Caco-2 (cell line): ENCODE data around the gene ARHGAP18. TPM values are rescaled to one million over a fixed set of nuclear protein-coding genes. Genes with fewer than 3 reads are reported as not detected.

Experiments
- BruUV-seq: library from RNA; stranded (reverse); fragments of 400-500 nt; replicated peaks from 2 replicates; lab custom pipeline; 2021; lab: Mats Ljungman, UMichigan
- CTCF ChIA-PET: fragments of 300-600 bp; sonication (Branson Sonifier 250); formaldehyde crosslinking; loops from one replicate; lab custom pipeline; 2022; ENCODE audit warnings: antibody characterized with exemption; lab: Charles Lee
- POLR2A ChIA-PET: fragments of 300-600 bp; sonication (Branson Sonifier 250); formaldehyde crosslinking; loops from one replicate; lab custom pipeline; 2022; ENCODE audit warnings: antibody characterized with exemption; lab: Charles Lee
- DNase-seq, 2 experiments: peaks; one replicate each; pipeline versions ENCODE4 v3.0.0 to v3.0.0-alpha.2; 2020 to 2022
- H3K27me3 ChIP-seq: replicated peaks from 2 replicates; pipeline ENCODE4 v1.6.0; 2011; ENCODE audit warnings: low read length; ENCODE audit not compliant: control insufficient read depth, insufficient read depth
- H3K36me3 ChIP-seq: 2 replicates; pipeline ENCODE4 v1.5.1; 2011; ENCODE audit warnings: low read length; ENCODE audit not compliant: control insufficient read depth, insufficient read depth
- H3K4me1 ChIP-seq: fragments of 250-450 bp; sonication (Bioruptor Pico); 2 replicates; pipeline ENCODE4 v1.5.1; 2020; ENCODE audit warnings: mild to moderate bottlenecking
- H3K4me3 ChIP-seq: 2 replicates; pipeline ENCODE4 v1.5.1; 2011; ENCODE audit warnings: low read depth, mild to moderate bottlenecking, control low read depth, low read length
- H3K9me3 ChIP-seq: fragments of 250-450 bp; sonication (Bioruptor Pico); 2 replicates; pipeline ENCODE4 v1.5.1; 2020; ENCODE audit warnings: mild to moderate bottlenecking, moderate library complexity
- H3K27ac Mint-ChIP-seq: one replicate; pipeline ENCODE4 v1.8.0; 2022; ENCODE audit warnings: mixed read lengths; ENCODE audit not compliant: unreplicated experiment
- H3K27me3 Mint-ChIP-seq: one replicate; pipeline ENCODE4 v1.8.0; 2022; ENCODE audit warnings: mixed read lengths; ENCODE audit not compliant: insufficient read depth, unreplicated experiment
- H3K36me3 Mint-ChIP-seq: one replicate; pipeline ENCODE4 v1.8.0; 2022; ENCODE audit warnings: mild to moderate bottlenecking, mixed read lengths; ENCODE audit not compliant: insufficient read depth, unreplicated experiment
- H3K4me1 Mint-ChIP-seq: one replicate; pipeline ENCODE4 v1.8.0; 2022; ENCODE audit warnings: low read depth, mixed read lengths; ENCODE audit not compliant: unreplicated experiment
- H3K4me3 Mint-ChIP-seq: one replicate; pipeline ENCODE4 v1.8.0; 2022; ENCODE audit warnings: mild to moderate bottlenecking, moderate library complexity, mixed read lengths; ENCODE audit not compliant: unreplicated experiment
- H3K9me3 Mint-ChIP-seq: one replicate; pipeline ENCODE4 v1.8.0; 2022; ENCODE audit warnings: mixed read lengths; ENCODE audit not compliant: unreplicated experiment
- intact Hi-C: fragments of 100-400 bp; cut with micrococcal nuclease; formaldehyde crosslinking; loops from one replicate; pipeline ENCODE4 v1.10.0; 2022; ENCODE audit not compliant: unreplicated experiment
- total RNA-seq: library from RNA; stranded (reverse); gene quantifications from 2 replicates; pipeline ENCODE4 v1.2.3, GENCODE V29; 2022
- TF ChIP-seq, protein P1 (sequence below), 2 experiments: fragments of 200-600 bp in 1 of 2; IDR thresholded peaks; 1 replicate in 1 of 2; 2 replicates in 1 of 2; pipeline versions ENCODE4 v1.5.1 to v1.8.0; 2011 to 2022; ENCODE audit warnings: antibody characterized with exemption in 1 of 2, control low read depth in 1 of 2, inconsistent platforms in 1 of 2, low read depth in 1 of 2, low read length in 1 of 2, mild to moderate bottlenecking in 1 of 2, moderate library complexity in 1 of 2; ENCODE audit not compliant: insufficient read depth in 1 of 2, severe bottlenecking in 1 of 2, unreplicated experiment in 1 of 2

ARHGAP18 gene
- total RNA-seq, 1 experiment from 2014 or later, result 15.0 TPM

DNA sequence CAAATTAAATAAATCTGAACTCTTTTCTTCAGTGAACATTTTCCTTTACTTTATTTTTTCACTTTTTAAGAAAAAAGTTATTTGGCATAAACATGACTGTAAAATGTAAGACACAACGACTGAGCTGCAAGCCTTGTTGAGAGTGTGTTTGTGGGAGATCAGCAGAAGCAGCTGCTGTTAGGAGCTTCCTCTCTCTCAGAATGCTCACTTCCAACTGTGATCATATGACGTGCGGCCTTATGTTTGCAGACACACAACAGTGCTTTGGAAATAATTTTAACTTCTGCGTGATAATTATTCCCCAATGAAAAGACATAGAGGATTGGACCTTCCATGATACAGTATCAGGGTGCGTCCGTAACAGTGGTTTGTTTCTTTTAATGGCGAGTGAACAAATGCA, 104.0 kb downstream of the ARHGAP18 start:
- H3K27me3 ChIP-seq, result no peaks in the 10 kb centered on the region
- H3K27me3 Mint-ChIP-seq, result no peaks in the 10 kb centered on the region
- TF ChIP-seq, protein P1, sequence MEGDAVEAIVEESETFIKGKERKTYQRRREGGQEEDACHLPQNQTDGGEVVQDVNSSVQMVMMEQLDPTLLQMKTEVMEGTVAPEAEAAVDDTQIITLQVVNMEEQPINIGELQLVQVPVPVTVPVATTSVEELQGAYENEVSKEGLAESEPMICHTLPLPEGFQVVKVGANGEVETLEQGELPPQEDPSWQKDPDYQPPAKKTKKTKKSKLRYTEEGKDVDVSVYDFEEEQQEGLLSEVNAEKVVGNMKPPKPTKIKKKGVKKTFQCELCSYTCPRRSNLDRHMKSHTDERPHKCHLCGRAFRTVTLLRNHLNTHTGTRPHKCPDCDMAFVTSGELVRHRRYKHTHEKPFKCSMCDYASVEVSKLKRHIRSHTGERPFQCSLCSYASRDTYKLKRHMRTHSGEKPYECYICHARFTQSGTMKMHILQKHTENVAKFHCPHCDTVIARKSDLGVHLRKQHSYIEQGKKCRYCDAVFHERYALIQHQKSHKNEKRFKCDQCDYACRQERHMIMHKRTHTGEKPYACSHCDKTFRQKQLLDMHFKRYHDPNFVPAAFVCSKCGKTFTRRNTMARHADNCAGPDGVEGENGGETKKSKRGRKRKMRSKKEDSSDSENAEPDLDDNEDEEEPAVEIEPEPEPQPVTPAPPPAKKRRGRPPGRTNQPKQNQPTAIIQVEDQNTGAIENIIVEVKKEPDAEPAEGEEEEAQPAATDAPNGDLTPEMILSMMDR (IDR thresholded peaks at IDR 0.05; ENCODE audit: insufficient read depth in 1 of 2, low read depth in 1 of 2, low read length in 1 of 2, severe bottlenecking in 1 of 2, unreplicated experiment in 1 of 2), result no peak

DNA sequence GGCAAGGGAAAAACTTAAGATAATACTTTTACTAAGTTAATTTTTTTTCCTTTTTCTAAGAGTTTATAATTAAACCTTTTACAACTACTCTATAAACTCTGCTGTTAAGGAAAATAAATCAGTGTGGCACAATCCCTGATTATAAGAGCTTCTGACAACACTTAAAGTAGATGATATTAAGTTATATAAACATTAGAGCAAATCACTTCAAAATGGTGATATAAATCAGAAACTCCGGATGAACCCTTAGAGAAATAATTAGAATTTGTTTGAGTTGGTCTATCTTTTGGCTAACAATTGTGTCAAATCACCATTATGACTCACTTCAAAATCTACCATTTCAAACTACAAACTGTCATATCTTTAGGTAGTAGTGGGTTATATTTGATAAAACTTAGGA, 104.9 kb downstream of the ARHGAP18 start:
- H3K9me3 Mint-ChIP-seq, result no peaks in the 10 kb centered on the region
- ChIA-PET CTCF (no interaction called here), POLR2A (no interaction called here)
- Histone ChIP-seq H3K9me3 (no peaks in the 10 kb centered on the region), H3K36me3 (peaks cover 3% of the 10 kb centered on the region), H3K4me1 (no peaks in the 10 kb centered on the region), H3K4me3 (no peak overlapping the region), H3K27me3 (no peaks in the 10 kb centered on the region)
- H3K27ac Mint-ChIP-seq, result no peak overlapping the region
- intact Hi-C loops, result no loop called here
- BruUV-seq, result no TSS peak
- H3K4me1 Mint-ChIP-seq, result peaks cover 7% of the 10 kb centered on the region
- peaks cover 11% of the 10 kb centered on the region for H3K36me3 Mint-ChIP-seq
- TF ChIP-seq, protein P1 (IDR thresholded peaks at IDR 0.05; ENCODE audit: insufficient read depth in 1 of 2, low read depth in 1 of 2, low read length in 1 of 2, severe bottlenecking in 1 of 2, unreplicated experiment in 1 of 2), result no peak
- no peak overlapping the region for H3K4me3 Mint-ChIP-seq
- no peaks in the 10 kb centered on the region for H3K27me3 Mint-ChIP-seq
- no peak for DNase-seq

More for the DNA sequence above, 104.0 kb downstream of the ARHGAP18 start:
- Mint-ChIP-seq H3K27ac (no peak overlapping the region), H3K9me3 (no peaks in the 10 kb centered on the region), H3K4me1 (peaks cover 7% of the 10 kb centered on the region), H3K36me3 (peaks cover 11% of the 10 kb centered on the region), H3K4me3 (no peak overlapping the region)
- Histone ChIP-seq H3K4me3 (no peak overlapping the region), H3K4me1 (no peaks in the 10 kb centered on the region), H3K9me3 (no peaks in the 10 kb centered on the region), H3K36me3 (peaks cover 2% of the 10 kb centered on the region)
- CTCF ChIA-PET, result interaction anchor here (0.6 kb wide), 1 partner anchor 101 kb away, joined by 8 read pairs; no protein-coding TSS in a partner anchor
- POLR2A ChIA-PET, result no interaction called here
- intact Hi-C loops, result no loop called here
- DNase-seq, result no peak
- no TSS peak for BruUV-seq

DNA sequence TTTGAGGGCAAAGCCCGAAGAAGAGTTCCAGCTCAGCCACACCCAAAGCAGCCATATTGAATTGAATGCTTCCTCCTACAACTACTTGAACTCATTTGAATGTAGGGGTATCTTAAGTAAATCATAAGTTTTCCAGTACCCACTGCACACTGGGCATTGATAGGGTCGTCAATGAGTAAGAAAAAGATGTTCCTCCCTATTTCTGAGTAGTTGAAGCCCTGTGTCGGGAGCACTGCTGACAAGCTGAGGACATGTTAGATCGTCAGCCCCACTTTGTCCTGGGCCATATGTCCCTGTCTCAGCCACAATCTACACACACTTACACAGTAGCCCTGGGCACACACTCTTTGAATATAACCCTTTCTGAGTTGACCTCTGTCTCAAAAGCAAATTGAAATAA, 105.7 kb downstream of the ARHGAP18 start:
- no peaks in the 10 kb centered on the region for H3K9me3 ChIP-seq
- H3K27me3 ChIP-seq, result no peaks in the 10 kb centered on the region
- Mint-ChIP-seq H3K9me3 (no peaks in the 10 kb centered on the region), H3K4me3 (no peak overlapping the region), H3K27me3 (no peaks in the 10 kb centered on the region), H3K4me1 (peaks cover 7% of the 10 kb centered on the region), H3K36me3 (peaks cover 11% of the 10 kb centered on the region), H3K27ac (no peak overlapping the region)
- ChIA-PET CTCF (no interaction called here), POLR2A (no interaction called here)
- peaks cover 3% of the 10 kb centered on the region for H3K36me3 ChIP-seq
- H3K4me3 ChIP-seq, result no peak overlapping the region
- TF ChIP-seq, protein P1 (IDR thresholded peaks at IDR 0.05; ENCODE audit: insufficient read depth in 1 of 2, low read depth in 1 of 2, low read length in 1 of 2, severe bottlenecking in 1 of 2, unreplicated experiment in 1 of 2), result no peak
- BruUV-seq, result no TSS peak
- DNase-seq, result no peak
- intact Hi-C loops, result loop anchor here (5.0 kb wide), 1 partner anchor 108 kb away; the partner anchor contains the start of gene ARHGAP18
- no peaks in the 10 kb centered on the region for H3K4me1 ChIP-seq
